Fibroblast of skin of abdomen (primary cell): ENCODE results near the gene MTF2. TPM values are rescaled to one million over a fixed set of nuclear protein-coding genes. Genes with fewer than 3 reads are reported as not detected.
"Not testable (repeated sequence)": the region's sequence is repeated elsewhere in the genome, so short reads cannot be mapped to it uniquely, and the experiment has no call there.

Source experiments
- DNase-seq: peaks from one replicate; pipeline ENCODE4 v3.0.0-alpha.2; 2013
- polyA plus RNA-seq, 2 experiments: library from polyadenylated mRNA; unstranded; fragments of 120-200 nt; gene quantifications; one replicate each; pipeline ENCODE4 v1.2.1, GENCODE V29; 2013; ENCODE audit not compliant: insufficient read length in 2 of 2

Gene MTF2
- polyA plus RNA-seq (2013, experiment 1 of 2; ENCODE audit: insufficient read length), result 13.7 TPM
- polyA plus RNA-seq (2013, experiment 2 of 2; ENCODE audit: insufficient read length), result 13.9 TPM

DNA sequence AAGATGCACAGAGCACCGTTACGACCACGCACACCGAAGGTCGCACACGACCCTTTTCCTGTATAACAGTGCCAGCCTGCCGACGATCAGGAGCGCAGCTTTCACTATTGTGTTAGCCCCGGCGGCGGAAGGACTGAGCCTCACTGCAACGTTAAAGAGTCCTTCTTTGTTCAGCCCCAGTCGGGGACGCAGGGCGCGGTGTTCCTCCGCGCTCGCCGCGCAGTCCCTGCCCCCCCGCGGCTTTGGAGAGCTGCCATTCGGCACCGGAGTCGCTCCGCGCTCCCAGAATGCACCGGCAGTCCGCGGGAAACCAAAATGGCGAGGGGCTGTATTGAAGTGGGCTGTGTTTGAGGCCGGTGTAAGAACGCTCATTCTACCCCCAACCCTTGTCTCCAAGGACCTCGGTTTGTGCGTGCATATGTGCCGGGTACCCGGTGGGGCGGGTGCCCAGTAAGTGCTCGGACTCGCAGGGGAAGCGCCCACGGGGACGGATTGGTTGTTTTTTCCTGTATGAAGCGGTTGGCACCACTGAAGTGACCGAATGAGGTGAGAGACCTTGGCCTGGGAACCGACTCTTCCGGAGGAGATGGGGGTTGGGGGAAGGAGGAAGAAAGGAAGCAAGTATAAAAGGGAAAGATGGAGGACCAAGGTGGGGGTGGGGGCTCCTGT, at the start of gene MTF2:
Gene MTF2, plus strand, starts transcription at position 298 of the 669 bp plus-strand sequence. Its CDS starts 244 bp downstream, at position 542.
- DNase-seq, result peak; percentile 98

DNA sequence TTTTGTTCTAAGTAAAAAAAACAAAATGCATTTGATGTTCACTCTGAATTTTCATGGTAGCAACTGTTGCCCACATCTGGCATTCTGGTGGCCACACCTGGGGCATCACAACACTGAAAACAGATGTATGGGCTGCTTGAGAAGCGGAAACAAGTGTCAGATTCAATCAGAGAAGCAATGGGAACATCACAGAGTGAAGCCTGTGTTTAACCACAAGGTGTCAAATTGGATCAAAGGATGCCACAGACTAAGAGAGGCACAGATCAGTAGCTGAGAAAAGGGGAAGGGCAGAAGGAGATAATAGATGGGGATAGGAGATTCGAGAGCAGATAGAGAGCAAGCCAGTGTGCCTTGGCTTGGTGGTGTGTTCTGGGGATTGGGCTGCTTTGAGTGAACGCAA, 49.8 kb upstream of the MTF2 start:
- no peak for DNase-seq

DNA sequence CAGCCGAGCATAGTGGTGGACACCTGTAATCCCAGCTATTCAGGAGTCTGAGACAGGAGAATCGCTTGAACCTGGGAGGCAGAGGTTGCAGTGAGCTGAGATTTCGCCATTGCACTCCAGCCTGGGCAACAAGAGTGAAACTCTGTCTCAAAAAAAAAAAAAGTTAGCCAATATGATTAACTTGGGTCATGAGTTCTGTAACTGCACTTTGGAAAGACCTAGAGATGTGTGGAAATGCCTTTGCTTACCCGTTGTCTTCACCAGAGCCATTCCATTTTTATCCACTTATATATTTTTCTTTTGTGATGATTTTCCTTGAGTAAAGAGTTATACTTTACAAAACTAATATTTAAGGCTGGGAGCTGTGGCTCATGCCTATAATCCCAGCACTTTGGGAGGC, 48.9 kb upstream of the MTF2 start:
- DNase-seq, result not testable (repeated sequence)

- DNase-seq, result no peak
Observed at GRCh38 chr1:93031711-93032110, 47.4 kb upstream of the MTF2 start.

DNA sequence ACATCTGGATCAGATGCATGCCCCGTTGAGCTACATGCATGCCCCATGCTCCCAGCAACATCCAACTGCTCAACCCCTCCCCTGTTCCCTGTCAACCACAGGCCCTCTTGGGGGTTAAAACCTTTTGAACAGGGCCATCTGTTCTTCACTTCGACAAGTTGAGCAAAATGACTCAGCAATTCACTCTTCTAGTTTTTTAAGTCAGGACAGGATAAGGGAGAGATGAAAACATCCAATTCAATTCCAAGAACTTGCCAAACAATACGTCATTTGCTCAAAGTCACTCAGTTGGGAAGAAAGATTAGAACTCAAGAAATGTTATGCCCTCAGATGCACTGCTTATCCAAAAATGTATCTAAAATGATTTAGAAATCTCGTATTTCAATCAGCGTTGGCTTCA, 46.1 kb upstream of the MTF2 start:
- DNase-seq, result no peak

GRCh38 chr1:93033785-93034184, 45.3 kb upstream of the MTF2 start:
- DNase-seq, result no peak

DNA sequence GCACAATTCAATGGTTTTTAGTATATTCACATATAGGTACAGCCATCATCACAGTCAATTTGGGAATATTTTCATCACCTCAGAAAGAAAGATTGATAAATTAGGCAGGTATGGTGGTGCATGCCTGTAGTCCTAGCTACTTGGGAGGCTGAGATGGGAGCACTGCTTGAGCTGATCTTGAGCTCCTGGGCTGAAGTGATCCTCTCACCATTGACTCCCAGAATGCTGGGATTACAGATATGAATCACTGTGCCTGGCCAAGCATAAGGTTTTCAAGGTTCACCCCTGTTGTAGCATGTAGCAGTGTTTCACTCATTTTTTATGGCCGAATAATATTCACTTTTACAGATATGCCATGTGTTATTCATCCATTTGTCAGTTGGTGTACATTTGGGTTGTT, 44.7 kb upstream of the MTF2 start:
- DNase-seq, result no peak

- DNase-seq, result no peak
Observed at GRCh38 chr1:93036672-93037071, 42.4 kb upstream of the MTF2 start.

- no peak for DNase-seq
Observed at GRCh38 chr1:93042187-93043056, 36.7 kb upstream of the MTF2 start.

DNA sequence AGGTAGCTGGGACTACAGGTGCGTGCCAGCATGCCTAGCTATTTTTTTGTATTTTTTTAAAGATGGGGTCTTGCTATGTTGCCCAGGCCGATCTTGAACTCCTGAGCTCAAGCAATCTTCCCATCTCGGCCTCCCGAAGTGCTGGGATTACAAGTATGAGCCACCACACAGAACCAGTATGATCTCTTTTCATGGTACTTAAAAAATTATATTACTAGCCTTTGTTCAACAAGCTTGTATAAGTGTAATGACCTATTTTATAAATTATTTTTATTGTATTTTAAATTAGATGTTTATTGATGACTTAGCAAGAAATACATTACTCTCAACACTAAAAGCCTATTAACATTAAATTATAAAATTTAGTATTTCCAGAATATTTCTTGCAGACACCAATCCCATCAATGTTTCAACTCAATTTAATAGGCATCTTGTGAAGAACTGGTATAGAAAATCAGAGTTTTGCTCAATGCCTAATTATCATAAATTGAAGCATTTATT, 36.0 kb upstream of the MTF2 start:
- DNase-seq, result no peak

- DNase-seq, result no peak
Observed at GRCh38 chr1:93047618-93048017, 31.5 kb upstream of the MTF2 start.

DNA sequence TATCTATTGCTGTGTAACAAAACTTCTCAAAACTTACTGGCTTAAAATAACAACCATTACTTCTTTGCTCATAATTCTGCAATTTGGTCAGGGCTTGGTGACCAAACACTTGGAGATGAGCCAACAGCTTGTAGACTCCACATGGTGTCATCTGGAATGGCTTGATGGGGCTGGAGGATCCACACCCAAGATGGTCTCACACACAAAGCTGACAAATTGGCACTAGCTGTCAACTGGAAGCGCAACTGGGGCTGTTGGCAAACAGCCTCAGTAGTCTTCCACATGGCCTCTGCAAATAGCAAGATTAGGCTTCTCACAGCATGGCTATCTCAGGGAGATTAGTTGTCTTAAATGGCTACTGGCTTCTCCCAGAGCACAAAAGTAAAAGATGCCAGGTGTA, 27.1 kb upstream of the MTF2 start:
- no peak for DNase-seq

- DNase-seq, result peak; percentile 34
Observed at GRCh38 chr1:93056214-93056613, 22.9 kb upstream of the MTF2 start.

GRCh38 chr1:93056649-93057048, 22.4 kb upstream of the MTF2 start:
- no peak for DNase-seq

DNA sequence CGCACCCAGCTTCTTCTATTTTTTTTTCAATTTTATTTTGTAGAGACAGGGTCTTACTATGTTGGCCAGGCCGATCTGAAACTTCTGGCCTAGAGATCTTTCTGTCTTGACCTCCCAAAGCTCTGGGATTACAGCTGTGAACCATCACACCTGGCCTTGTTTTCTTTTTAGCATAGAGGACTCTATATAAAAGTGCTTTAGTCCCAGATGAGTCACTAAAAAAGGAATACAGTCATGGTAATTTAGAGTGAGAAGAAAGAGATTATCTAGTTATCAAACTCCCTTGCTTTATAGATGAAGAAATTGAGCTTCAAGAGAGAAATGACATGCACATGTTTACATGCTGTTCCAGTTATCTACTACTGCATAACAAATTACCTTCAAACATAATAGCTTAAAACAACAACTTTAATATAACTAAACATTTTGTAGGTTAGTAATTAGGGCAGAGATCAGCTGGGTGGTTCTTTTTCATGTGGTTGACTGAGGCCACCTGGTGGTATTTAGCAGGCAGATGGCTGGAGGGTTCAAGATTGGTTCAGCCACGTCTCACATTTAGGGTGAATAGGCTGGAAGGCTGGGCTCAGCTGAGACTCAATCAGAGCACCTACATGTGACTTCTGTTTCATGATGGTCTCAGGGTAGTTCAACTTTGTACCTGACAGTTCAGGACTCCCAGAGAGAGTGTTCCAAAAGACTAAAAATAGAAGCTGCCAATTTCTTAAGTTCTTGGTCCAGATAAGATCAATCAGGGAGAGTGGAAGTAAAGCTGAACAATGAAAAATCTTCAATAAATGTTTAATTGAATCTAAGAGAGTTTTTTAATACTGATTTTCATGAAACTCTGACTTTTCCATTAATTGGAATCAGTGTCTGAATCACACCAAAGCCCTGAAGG, 16.9 kb upstream of the MTF2 start:
- peak; percentile 24 for DNase-seq

DNA sequence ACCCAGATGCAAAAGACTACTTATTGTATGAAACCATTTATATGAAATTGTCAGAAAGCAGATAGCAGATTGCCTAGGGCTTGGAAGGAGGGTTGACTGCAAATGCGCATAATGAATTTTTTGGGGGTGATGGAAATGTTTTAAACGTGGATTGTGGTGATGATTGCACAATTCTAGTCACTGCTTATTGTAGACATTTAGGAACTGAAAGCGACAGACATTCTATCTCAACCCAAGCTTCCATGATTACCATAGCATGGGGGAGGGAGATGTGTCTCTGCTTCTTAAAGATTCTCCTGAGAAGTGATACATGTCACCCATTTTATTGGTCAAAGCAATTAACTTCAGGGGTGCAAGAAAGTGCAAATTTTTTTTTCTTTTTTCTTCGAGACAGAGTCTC, 2.8 kb upstream of the MTF2 start:
- DNase-seq, result no peak

DNA sequence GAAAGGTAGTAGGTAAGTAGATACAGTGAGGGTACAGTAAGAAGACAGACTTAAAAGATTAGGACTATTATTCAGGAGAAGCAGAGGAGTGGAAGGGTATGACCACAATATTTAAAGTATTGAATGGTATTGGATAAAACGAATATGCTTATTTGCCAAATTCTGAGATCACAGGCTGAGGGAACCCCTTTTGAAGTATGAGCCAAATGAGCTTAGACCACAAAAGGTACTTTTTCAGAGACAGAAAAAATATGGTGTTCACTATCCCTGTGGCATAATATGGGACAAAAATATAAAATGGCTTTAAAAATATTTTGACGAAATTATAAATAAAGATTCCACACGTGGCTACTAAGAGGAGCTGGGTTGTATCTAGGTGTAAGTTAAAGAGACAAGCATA, 880 bp upstream of the MTF2 start:
- DNase-seq, result no peak

DNA sequence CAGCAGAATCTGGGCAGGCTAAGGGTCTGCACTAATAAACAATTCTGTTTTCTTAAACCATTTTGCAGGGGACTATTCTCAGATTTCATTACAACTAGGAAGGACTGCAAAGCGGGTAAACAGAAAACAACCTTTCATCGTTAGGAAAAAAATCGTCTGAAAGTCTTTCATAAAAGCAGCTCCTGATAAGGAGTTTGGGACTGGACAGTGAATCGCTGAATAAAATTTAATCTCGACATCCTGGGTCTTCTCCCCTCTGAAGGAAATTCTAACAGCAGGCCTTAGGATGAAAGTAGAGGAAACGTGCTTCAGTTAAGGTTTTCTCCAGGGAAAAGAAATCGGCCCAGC, 471 bp upstream of the MTF2 start:
- no peak for DNase-seq

- no peak for DNase-seq
Observed at GRCh38 chr1:93079685-93080141, 630 bp downstream of the MTF2 start.

- peak; percentile 73 for DNase-seq
Observed at GRCh38 chr1:93080179-93080823, 1.2 kb downstream of the MTF2 start.

DNA sequence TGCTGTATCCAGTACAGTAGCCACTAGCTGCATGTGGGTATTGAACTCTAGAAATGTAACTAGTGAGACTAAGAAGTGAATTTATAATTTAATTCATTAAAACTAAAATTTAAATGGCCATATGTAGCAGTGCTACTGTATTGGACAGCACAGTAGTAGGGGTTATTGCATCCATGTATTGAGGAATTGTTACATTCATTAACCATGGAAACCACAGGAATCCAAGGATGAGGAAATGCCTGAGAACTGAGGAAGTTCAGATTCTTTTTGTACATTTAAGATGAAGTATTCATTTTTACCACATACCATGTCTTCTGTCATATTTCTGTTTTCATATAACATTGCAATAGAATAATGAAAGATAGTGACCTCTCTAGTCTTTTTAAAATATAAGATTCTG, 2.6 kb downstream of the MTF2 start:
- DNase-seq, result peak; percentile 89

- no peak for DNase-seq
Observed at GRCh38 chr1:93082313-93082712, 3.2 kb downstream of the MTF2 start.
